ENCODE data around the gene XIRP2.
"Not testable (repeated sequence)": the region's sequence is repeated elsewhere in the genome, so short reads cannot be mapped to it uniquely, and the experiment has no call there.

Gene XIRP2

GRCh38 chr2:166934817-166935216 is 46.5 kb downstream of the XIRP2 start:
- no peak for DNase-seq

- DNase-seq: no peak
Observed at GRCh38 chr2:166942377-166942776, 54.1 kb downstream of the XIRP2 start.

- DNase-seq: no peak
Observed at GRCh38 chr2:166944909-166945308, 56.6 kb downstream of the XIRP2 start.

- DNase-seq: no peak
Observed at GRCh38 chr2:166957686-166958085, 69.4 kb downstream of the XIRP2 start.

- no peak for DNase-seq
Observed at GRCh38 chr2:166958986-166959481, 70.8 kb downstream of the XIRP2 start.

- DNase-seq: no peak
Observed at GRCh38 chr2:166959556-166959955, 71.3 kb downstream of the XIRP2 start.

- DNase-seq: no peak
Observed at GRCh38 chr2:166960702-166961270, 72.5 kb downstream of the XIRP2 start.

- no peak for DNase-seq
Observed at GRCh38 chr2:166961933-166962332, 73.7 kb downstream of the XIRP2 start.

- no peak for DNase-seq
Observed at GRCh38 chr2:166969486-166969885, 81.2 kb downstream of the XIRP2 start.

GRCh38 chr2:166972002-166972401 is 83.7 kb downstream of the XIRP2 start:
- DNase-seq: no peak

- no peak for DNase-seq
Observed at GRCh38 chr2:166972418-166972817, 84.1 kb downstream of the XIRP2 start.

GRCh38 chr2:166984188-166984587 is 95.9 kb downstream of the XIRP2 start:
- no peak for DNase-seq

GRCh38 chr2:166984797-166985196 is 96.5 kb downstream of the XIRP2 start:
- no peak for DNase-seq

GRCh38 chr2:166994588-166995336 is 106.5 kb downstream of the XIRP2 start:
- DNase-seq: no peak

GRCh38 chr2:166996465-166996864 is 108.2 kb downstream of the XIRP2 start:
- DNase-seq: no peak

GRCh38 chr2:167001165-167001564 is 112.9 kb downstream of the XIRP2 start:
- no peak for DNase-seq

- no peak for DNase-seq
Observed at GRCh38 chr2:167005096-167005495, 116.8 kb downstream of the XIRP2 start.

- no peak for DNase-seq
Observed at GRCh38 chr2:167013227-167013626, 124.9 kb downstream of the XIRP2 start.

GRCh38 chr2:167015806-167016205 is 127.5 kb downstream of the XIRP2 start:
- no peak for DNase-seq

GRCh38 chr2:167017021-167017420 is 128.7 kb downstream of the XIRP2 start:
- no peak for DNase-seq

GRCh38 chr2:167018590-167018989 is 130.3 kb downstream of the XIRP2 start:
- no peak for DNase-seq

- no peak for DNase-seq
Observed at GRCh38 chr2:167028503-167028902, 140.2 kb downstream of the XIRP2 start.

GRCh38 chr2:167034976-167035375 is 146.7 kb downstream of the XIRP2 start:
- DNase-seq: not testable (repeated sequence)

- DNase-seq: no peak
Observed at GRCh38 chr2:167048829-167049228, 160.5 kb downstream of the XIRP2 start.

- DNase-seq: no peak
Observed at GRCh38 chr2:167049659-167050058, 161.4 kb downstream of the XIRP2 start.
